PC-9 (cell line): ENCODE measurements around the gene PUM1. TPM values are rescaled to one million over a fixed set of nuclear protein-coding genes. Genes with fewer than 3 reads are reported as not detected.

Source experiments
- BruUV-seq: library from RNA; stranded (reverse); fragments of 400-500 nt; replicated peaks from 2 replicates; lab custom pipeline; 2021; lab: Mats Ljungman, UMichigan
- CTCF ChIA-PET: fragments of 300-600 bp; sonication (Branson Sonifier 250); formaldehyde crosslinking; loops from one replicate; lab custom pipeline; 2022; ENCODE audit warnings: antibody characterized with exemption; lab: Charles Lee
- POLR2A ChIA-PET: fragments of 300-600 bp; sonication (Branson Sonifier 250); formaldehyde crosslinking; loops from one replicate; lab custom pipeline; 2022; ENCODE audit warnings: antibody characterized with exemption; ENCODE audit not compliant: unreplicated experiment; lab: Charles Lee
- DNase-seq, 2 experiments: peaks; one replicate each; pipeline versions ENCODE4 v3.0.0 to v3.0.0-alpha.2; 2015 to 2022; ENCODE audit warnings: mixed read lengths in 1 of 2
- H2AFZ ChIP-seq: fragments of 200-600 bp; sonication (generic); 2 replicates; pipeline ENCODE4 v1.8.1; 2017; ENCODE audit warnings: antibody characterized with exemption
- H3F3A ChIP-seq: fragments of 200-600 bp; sonication (generic); 2 replicates; pipeline ENCODE4 v1.8.1; 2017; ENCODE audit warnings: antibody characterized with exemption, mild to moderate bottlenecking, low read depth; ENCODE audit not compliant: insufficient read depth
- H3K27ac ChIP-seq: fragments of 200-600 bp; sonication (generic); 2 replicates; pipeline ENCODE4 v1.6.1; 2016; ENCODE audit warnings: mixed run types
- H3K27me3 ChIP-seq: fragments of 200-600 bp; sonication (generic); 2 replicates; pipeline ENCODE4 v1.6.1; 2016; ENCODE audit warnings: low read depth, mixed run types; ENCODE audit not compliant: insufficient read depth
- H3K36me3 ChIP-seq: fragments of 200-600 bp; sonication (generic); 2 replicates; pipeline ENCODE4 v1.6.1; 2016; ENCODE audit warnings: low read depth, mixed run types
- H3K4me1 ChIP-seq: fragments of 200-600 bp; sonication (generic); replicated peaks from 2 replicates; pipeline ENCODE4 v1.6.1; 2016; ENCODE audit warnings: mixed run types; ENCODE audit not compliant: insufficient read depth
- H3K4me2 ChIP-seq: fragments of 200-600 bp; sonication (generic); 2 replicates; pipeline ENCODE4 v1.6.1; 2017; ENCODE audit warnings: mixed run types
- H3K4me3 ChIP-seq: fragments of 200-600 bp; sonication (generic); 2 replicates; pipeline ENCODE4 v1.6.1; 2016; ENCODE audit warnings: mixed run types
- H3K79me2 ChIP-seq: fragments of 200-600 bp; sonication (generic); 2 replicates; pipeline ENCODE4 v1.6.1; 2017; ENCODE audit warnings: low read depth, mixed run types
- H3K9me2 ChIP-seq: fragments of 200-600 bp; sonication (generic); 2 replicates; pipeline ENCODE4 v1.8.1; 2017; ENCODE audit warnings: mild to moderate bottlenecking; ENCODE audit not compliant: insufficient read depth
- H3K9me3 ChIP-seq: fragments of 200-600 bp; sonication (generic); 2 replicates; pipeline ENCODE4 v1.8.1; 2016; ENCODE audit warnings: low read depth; ENCODE audit not compliant: insufficient read depth
- H4K20me1 ChIP-seq: fragments of 200-600 bp; sonication (generic); 2 replicates; pipeline ENCODE4 v1.8.1; 2017; ENCODE audit not compliant: insufficient read depth
- CTCF ChIP-seq: fragments of 200-600 bp; sonication (generic); conservative IDR thresholded peaks from 2 replicates; pipeline ENCODE4 v1.6.1; 2017; ENCODE audit warnings: mixed run types, antibody characterized with exemption, mild to moderate bottlenecking, moderate library complexity
- EZH2 ChIP-seq: fragments of 200-600 bp; sonication (generic); IDR thresholded peaks from 2 replicates; pipeline ENCODE4 v1.8.0; 2017; ENCODE audit warnings: antibody characterized with exemption, low read depth
- intact Hi-C: fragments of 100-400 bp; cut with micrococcal nuclease; formaldehyde crosslinking; loops from one replicate; pipeline ENCODE4 v1.10.0; 2022; ENCODE audit not compliant: unreplicated experiment
- total RNA-seq: library from RNA; stranded (reverse); gene quantifications from 2 replicates; pipeline ENCODE4 v1.2.3, GENCODE V29; 2021

Gene PUM1
- total RNA-seq, 1 experiment from 2014 or later, result 117 TPM

DNA sequence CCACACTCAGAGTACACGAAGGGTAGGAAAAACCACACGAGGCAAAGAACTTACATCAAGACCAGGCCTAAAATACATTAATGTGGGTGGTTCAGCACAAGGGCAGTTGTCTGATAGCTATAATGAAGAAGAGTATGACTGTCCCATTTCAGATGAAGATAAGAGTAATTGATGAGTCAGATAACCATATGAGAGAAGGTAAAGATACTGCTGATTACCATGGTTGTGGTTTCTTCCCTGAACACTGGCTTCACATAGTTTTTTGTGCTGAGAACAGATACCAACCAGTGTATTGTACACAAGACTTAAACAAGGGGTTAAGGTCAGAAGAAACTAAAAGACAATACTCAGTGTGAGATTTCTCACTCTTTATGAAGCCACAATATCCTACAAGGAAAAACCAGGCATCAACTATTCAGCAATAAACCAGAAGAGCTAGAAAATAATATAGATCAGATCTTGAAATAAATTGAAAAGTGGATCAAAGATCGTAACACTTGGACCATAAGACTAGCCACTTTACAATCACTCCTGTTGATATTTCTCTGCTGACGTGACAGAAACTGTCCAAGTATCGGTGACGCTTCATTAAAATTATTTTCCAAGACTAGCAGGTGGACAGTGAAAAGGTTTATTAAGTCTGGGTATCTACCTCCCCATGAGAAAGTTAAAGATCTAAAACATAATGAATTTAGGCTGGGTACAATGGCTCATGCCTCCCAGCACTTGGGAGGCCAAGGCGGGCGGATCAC is 28.6 kb downstream of the PUM1 start:
- H4K20me1 ChIP-seq, result peaks cover 96% of the 10 kb centered on the region
- intact Hi-C loops, result no loop called here

DNA sequence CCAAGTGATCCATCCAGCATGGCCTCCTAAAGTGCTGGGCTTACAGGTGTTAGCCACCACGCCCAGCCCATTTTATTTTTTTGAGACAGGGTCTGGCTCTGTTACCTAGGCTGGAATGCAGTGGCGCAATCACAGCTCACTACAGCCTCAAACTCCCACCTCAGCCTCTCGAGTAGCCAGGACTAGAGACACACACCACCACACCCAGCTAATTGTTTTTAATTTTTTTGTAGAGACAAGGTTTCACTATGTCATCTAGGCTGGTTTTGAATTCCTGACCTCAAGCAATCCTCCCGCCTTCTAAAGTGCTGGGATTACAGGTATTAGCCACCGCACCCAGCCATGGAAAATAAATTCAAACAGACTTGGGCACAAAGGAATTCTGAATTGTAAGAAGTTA is 31.9 kb downstream of the PUM1 start:
- DNase-seq, result peak in 1 of 2 experiments; percentile 16

More for the DNA sequence above, 28.6 kb downstream of the PUM1 start:
- TF ChIP-seq CTCF (no peak), EZH2 (no peak)
- 0 out of 2 replicates have a peak, but pooled peaks cover 6% of the 10 kb centered on the region for H3K36me3 ChIP-seq
- H3K9me2 ChIP-seq, result no peaks in the 10 kb centered on the region
- H3K4me1 ChIP-seq, result no peaks in the 10 kb centered on the region; the same call in 1 of the 2 replicates
- 0 out of 2 replicates have a peak, but pooled peaks cover 8% of the 10 kb centered on the region for H3F3A ChIP-seq
- BruUV-seq, result no TSS peak
- H3K4me3 ChIP-seq, result no peak overlapping the region
- no peak overlapping the region for H2AFZ ChIP-seq
- ChIA-PET POLR2A (no interaction called here), CTCF (no interaction called here)
- H3K4me2 ChIP-seq, result no peak overlapping the region
- H3K9me3 ChIP-seq, result no peaks in the 10 kb centered on the region
- H3K79me2 ChIP-seq, result peaks cover 97% of the 10 kb centered on the region
- H3K27me3 ChIP-seq, result no peaks in the 10 kb centered on the region
- H3K27ac ChIP-seq, result no peak overlapping the region
- DNase-seq, result no peak

GRCh38 chr1:31032266-31032665 is 33.3 kb downstream of the PUM1 start:
- Histone ChIP-seq H3K27me3 (no peaks in the 10 kb centered on the region), H3K9me2 (no peaks in the 10 kb centered on the region), H3K4me3 (no peak overlapping the region), H3K9me3 (no peaks in the 10 kb centered on the region), H3K27ac (no peak overlapping the region), H4K20me1 (peaks cover 99% of the 10 kb centered on the region), H3K4me1 (no peaks in the 10 kb centered on the region; the same call in 1 of the 2 replicates), H3F3A (peaks cover 4% of the 10 kb centered on the region; the same call in 1 of the 2 replicates), H2AFZ (no peak overlapping the region), H3K79me2 (peaks cover 98% of the 10 kb centered on the region), H3K4me2 (no peak overlapping the region), H3K36me3 (0 out of 2 replicates have a peak, but pooled peaks cover 6% of the 10 kb centered on the region)
- ChIA-PET POLR2A (no interaction called here), CTCF (no interaction called here)
- no peak for DNase-seq
- no TSS peak for BruUV-seq
- TF ChIP-seq CTCF, result no peak
- TF ChIP-seq EZH2, result no peak
- intact Hi-C loops, result no loop called here

More for the DNA sequence above, 31.9 kb downstream of the PUM1 start:
- no peak overlapping the region for H3K4me3 ChIP-seq
- H3K9me3 ChIP-seq, result no peaks in the 10 kb centered on the region
- H3K79me2 ChIP-seq, result peaks cover 100% of the 10 kb centered on the region
- no peak overlapping the region for H3K4me2 ChIP-seq
- no peaks in the 10 kb centered on the region for H3K9me2 ChIP-seq
- intact Hi-C loops, result no loop called here
- H3K27ac ChIP-seq, result 0 out of 2 replicates have a peak overlapping the region, but pooled peaks have one; percentile 12
- ChIA-PET POLR2A (no interaction called here), CTCF (interaction anchor here (0.6 kb wide), 1 partner anchor 48 kb away, joined by 4 read pairs; no protein-coding TSS in a partner anchor)
- peaks cover 100% of the 10 kb centered on the region for H4K20me1 ChIP-seq
- BruUV-seq, result no TSS peak
- H3K36me3 ChIP-seq, result 0 out of 2 replicates have a peak, but pooled peaks cover 6% of the 10 kb centered on the region
- no peak overlapping the region for H2AFZ ChIP-seq
- no peaks in the 10 kb centered on the region; the same call in 1 of the 2 replicates for H3K4me1 ChIP-seq
- no peaks in the 10 kb centered on the region for H3K27me3 ChIP-seq
- H3F3A ChIP-seq, result peaks cover 10% of the 10 kb centered on the region; the same call in 1 of the 2 replicates
- no peak for TF ChIP-seq CTCF
- no peak for TF ChIP-seq EZH2
